MCF 10A (cell line): ENCODE data around the gene AUH. TPM values are rescaled to one million over a fixed set of nuclear protein-coding genes. Genes with fewer than 3 reads are reported as not detected.

Source experiments
- BruUV-seq: library from RNA; stranded (reverse); fragments of 400-500 nt; replicated peaks from 2 replicates; lab custom pipeline; 2021; lab: Mats Ljungman, UMichigan
- CTCF ChIA-PET: fragments of 300-600 bp; sonication (Branson Sonifier 250); formaldehyde crosslinking; extraction: SDS; loops from one replicate; lab custom pipeline; 2021; ENCODE audit warnings: antibody characterized with exemption, inconsistent platforms; lab: Yijun Ruan, JAX
- POLR2A ChIA-PET: fragments of 300-600, 350-650 bp; sonication (Branson Sonifier 250); formaldehyde crosslinking; extraction: SDS; loops from one replicate; lab custom pipeline; 2020; ENCODE audit warnings: antibody characterized with exemption, inconsistent platforms; lab: Yijun Ruan, JAX
- DNase-seq: peaks from one replicate; pipeline ENCODE4 v3.0.0-alpha.2; 2018; ENCODE audit not compliant: unreplicated experiment
- H3K27ac Mint-ChIP-seq: one replicate; pipeline ENCODE4 v1.8.0; 2022; ENCODE audit warnings: mild to moderate bottlenecking, low read depth, mixed read lengths; ENCODE audit not compliant: unreplicated experiment
- H3K27me3 Mint-ChIP-seq: one replicate; pipeline ENCODE4 v1.8.0; 2022; ENCODE audit warnings: mixed read lengths; ENCODE audit not compliant: insufficient read depth, unreplicated experiment
- H3K36me3 Mint-ChIP-seq: one replicate; pipeline ENCODE4 v1.8.0; 2022; ENCODE audit warnings: mild to moderate bottlenecking, moderate library complexity, mixed read lengths; ENCODE audit not compliant: insufficient read depth, unreplicated experiment
- H3K4me1 Mint-ChIP-seq: one replicate; pipeline ENCODE4 v1.8.0; 2022; ENCODE audit warnings: mixed read lengths; ENCODE audit not compliant: insufficient read depth, unreplicated experiment
- H3K4me3 Mint-ChIP-seq: one replicate; pipeline ENCODE4 v1.8.0; 2022; ENCODE audit warnings: mild to moderate bottlenecking, moderate library complexity, mixed read lengths; ENCODE audit not compliant: unreplicated experiment
- H3K9me3 Mint-ChIP-seq: one replicate; pipeline ENCODE4 v1.8.0; 2022; ENCODE audit warnings: mixed read lengths; ENCODE audit not compliant: unreplicated experiment
- CTCF ChIP-seq: fragments of 200-600 bp; IDR thresholded peaks from one replicate; pipeline ENCODE4 v1.8.0; 2022; ENCODE audit warnings: antibody characterized with exemption, mild to moderate bottlenecking; ENCODE audit not compliant: unreplicated experiment
- intact Hi-C: fragments of 100-400 bp; cut with micrococcal nuclease; formaldehyde crosslinking; loops from 2 replicates; pipeline ENCODE4 v1.14.1; 2022
- total RNA-seq: library from RNA; stranded (reverse); gene quantifications from 2 replicates; pipeline ENCODE4 v1.2.3, GENCODE V29; 2022

The AUH gene
- total RNA-seq, 1 experiment from 2014 or later = 20.9 TPM

GRCh38 chr9:91285729-91286353, 75.9 kb downstream of the AUH start:
- H3K4me3 Mint-ChIP-seq = no peak overlapping the region
- no peaks in the 10 kb centered on the region for H3K9me3 Mint-ChIP-seq
- intact Hi-C loops = no loop called here
- no peak for TF ChIP-seq CTCF
- peaks cover 10% of the 10 kb centered on the region for H3K36me3 Mint-ChIP-seq
- ChIA-PET CTCF (interaction anchor here (0.6 to 1.4 kb wide), 3 partner anchors 32 to 196 kb away, joined by 4 to 5 read pairs (median 5); no protein-coding TSS in a partner anchor), POLR2A (interaction anchor here (0.6 to 0.8 kb wide), 5 partner anchors 78 to 407 kb away, joined by 3 read pairs; no protein-coding TSS in a partner anchor)
- no TSS peak for BruUV-seq
- DNase-seq = peak; percentile 25
- H3K27ac Mint-ChIP-seq = peak overlapping the region; percentile 75
- no peaks in the 10 kb centered on the region for H3K27me3 Mint-ChIP-seq
- peaks cover 21% of the 10 kb centered on the region for H3K4me1 Mint-ChIP-seq

- no peaks in the 10 kb centered on the region for H3K9me3 Mint-ChIP-seq
- no peak for TF ChIP-seq CTCF
- ChIA-PET CTCF (no interaction called here), POLR2A (no interaction called here)
- no peaks in the 10 kb centered on the region for H3K27me3 Mint-ChIP-seq
- intact Hi-C loops = no loop called here
- peaks cover 21% of the 10 kb centered on the region for H3K4me1 Mint-ChIP-seq
- H3K4me3 Mint-ChIP-seq = no peak overlapping the region
- no peaks in the 10 kb centered on the region for H3K36me3 Mint-ChIP-seq
- no TSS peak for BruUV-seq
- DNase-seq = peak; percentile 30
- peak overlapping the region; percentile 37 for H3K27ac Mint-ChIP-seq
These were observed 79.4 kb downstream of the AUH start for GRCh38 chr9:91282292-91282691.

GRCh38 chr9:91279296-91280204, 82.2 kb downstream of the AUH start:
- no TSS peak for BruUV-seq
- Mint-ChIP-seq H3K9me3 (no peaks in the 10 kb centered on the region), H3K4me3 (no peak overlapping the region), H3K27me3 (no peaks in the 10 kb centered on the region), H3K36me3 (no peaks in the 10 kb centered on the region), H3K27ac (no peak overlapping the region), H3K4me1 (peaks cover 12% of the 10 kb centered on the region)
- intact Hi-C loops = loop anchor here (10.0 kb wide), 1 partner anchor 145 kb away; the partner anchor contains the start of gene NFIL3
- ChIA-PET POLR2A (interaction anchor here (0.6 to 1.1 kb wide), 2 partner anchors 143 to 1423 kb away, joined by 3 to 4 read pairs; no protein-coding TSS in a partner anchor), CTCF (no interaction called here)
- no peak for TF ChIP-seq CTCF
- DNase-seq = no peak

GRCh38 chr9:91276513-91276912, 85.2 kb downstream of the AUH start:
- H3K36me3 Mint-ChIP-seq = no peaks in the 10 kb centered on the region
- H3K4me1 Mint-ChIP-seq = peaks cover 4% of the 10 kb centered on the region
- no peak for DNase-seq
- ChIA-PET POLR2A (no interaction called here), CTCF (interaction anchor here (0.7 to 1.3 kb wide), 3 partner anchors 22 to 583 kb away, joined by 3 read pairs; no protein-coding TSS in a partner anchor)
- H3K4me3 Mint-ChIP-seq = no peak overlapping the region
- no peaks in the 10 kb centered on the region for H3K27me3 Mint-ChIP-seq
- no peak for TF ChIP-seq CTCF
- peak overlapping the region; percentile 59 for H3K27ac Mint-ChIP-seq
- no TSS peak for BruUV-seq
- intact Hi-C loops = loop anchor here (10.0 kb wide), 1 partner anchor 148 kb away; the partner anchor contains the start of gene NFIL3
- no peaks in the 10 kb centered on the region for H3K9me3 Mint-ChIP-seq
